ENCODE measurements around the gene AHDC1.
A peak's percentile ranks its signal among the peaks of the same experiment; 100 is the strongest.

Gene AHDC1

DNA sequence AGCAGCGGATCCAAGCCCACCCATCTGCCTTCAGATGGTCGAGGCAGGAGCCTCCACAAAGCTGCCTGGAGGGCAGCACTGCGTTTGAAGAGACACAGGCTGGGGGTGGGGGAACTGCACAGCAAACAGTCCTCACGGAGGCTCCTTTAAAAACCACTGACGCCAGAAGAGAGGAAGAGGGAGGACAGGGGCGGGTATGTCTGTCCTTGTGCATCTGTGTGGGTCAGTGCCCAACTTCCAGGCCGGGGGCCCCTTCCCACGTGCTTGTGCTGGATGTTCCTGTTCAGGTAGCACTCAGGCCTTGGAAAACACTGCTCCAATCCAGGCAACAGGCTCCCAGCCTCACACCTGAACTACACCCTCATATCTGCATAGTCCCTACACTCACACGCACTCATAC lies 7.7 kb downstream of the AHDC1 start:
- TF ChIP-seq, protein P1, sequence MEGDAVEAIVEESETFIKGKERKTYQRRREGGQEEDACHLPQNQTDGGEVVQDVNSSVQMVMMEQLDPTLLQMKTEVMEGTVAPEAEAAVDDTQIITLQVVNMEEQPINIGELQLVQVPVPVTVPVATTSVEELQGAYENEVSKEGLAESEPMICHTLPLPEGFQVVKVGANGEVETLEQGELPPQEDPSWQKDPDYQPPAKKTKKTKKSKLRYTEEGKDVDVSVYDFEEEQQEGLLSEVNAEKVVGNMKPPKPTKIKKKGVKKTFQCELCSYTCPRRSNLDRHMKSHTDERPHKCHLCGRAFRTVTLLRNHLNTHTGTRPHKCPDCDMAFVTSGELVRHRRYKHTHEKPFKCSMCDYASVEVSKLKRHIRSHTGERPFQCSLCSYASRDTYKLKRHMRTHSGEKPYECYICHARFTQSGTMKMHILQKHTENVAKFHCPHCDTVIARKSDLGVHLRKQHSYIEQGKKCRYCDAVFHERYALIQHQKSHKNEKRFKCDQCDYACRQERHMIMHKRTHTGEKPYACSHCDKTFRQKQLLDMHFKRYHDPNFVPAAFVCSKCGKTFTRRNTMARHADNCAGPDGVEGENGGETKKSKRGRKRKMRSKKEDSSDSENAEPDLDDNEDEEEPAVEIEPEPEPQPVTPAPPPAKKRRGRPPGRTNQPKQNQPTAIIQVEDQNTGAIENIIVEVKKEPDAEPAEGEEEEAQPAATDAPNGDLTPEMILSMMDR (IDR thresholded peaks at IDR 0.05) = no peak
- DNase-seq (ENCODE audit: low spot score) = no peak
- peak overlapping the region in 1 of 2 donors; percentile 63 for H3K27ac ChIP-seq
- H3K4me3 ChIP-seq = no peak overlapping the region

DNA sequence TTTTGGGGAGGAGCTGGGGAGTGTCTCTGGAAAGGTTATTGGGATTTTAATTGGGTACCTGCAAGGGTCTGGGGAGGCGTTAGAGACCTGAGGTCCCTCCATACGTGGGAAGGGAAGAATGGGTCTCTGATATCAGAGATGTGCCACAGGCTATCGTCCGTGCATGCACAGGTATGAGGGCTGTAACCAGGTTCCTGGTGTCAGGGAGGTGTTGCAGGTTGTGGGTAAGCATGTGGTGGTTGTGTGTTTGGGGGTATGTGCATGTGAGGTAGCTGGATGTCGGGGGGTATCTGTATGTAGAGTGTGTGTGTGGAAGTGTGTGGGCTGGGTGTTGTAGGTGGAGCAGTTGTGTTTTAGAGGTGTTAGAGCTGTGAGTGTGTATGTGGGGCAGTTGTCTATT lies 8.3 kb downstream of the AHDC1 start:
- TF ChIP-seq, protein P1 (IDR thresholded peaks at IDR 0.05) = no peak
- H3K27ac ChIP-seq = peak overlapping the region in 1 of 2 donors; percentile 63

DNA sequence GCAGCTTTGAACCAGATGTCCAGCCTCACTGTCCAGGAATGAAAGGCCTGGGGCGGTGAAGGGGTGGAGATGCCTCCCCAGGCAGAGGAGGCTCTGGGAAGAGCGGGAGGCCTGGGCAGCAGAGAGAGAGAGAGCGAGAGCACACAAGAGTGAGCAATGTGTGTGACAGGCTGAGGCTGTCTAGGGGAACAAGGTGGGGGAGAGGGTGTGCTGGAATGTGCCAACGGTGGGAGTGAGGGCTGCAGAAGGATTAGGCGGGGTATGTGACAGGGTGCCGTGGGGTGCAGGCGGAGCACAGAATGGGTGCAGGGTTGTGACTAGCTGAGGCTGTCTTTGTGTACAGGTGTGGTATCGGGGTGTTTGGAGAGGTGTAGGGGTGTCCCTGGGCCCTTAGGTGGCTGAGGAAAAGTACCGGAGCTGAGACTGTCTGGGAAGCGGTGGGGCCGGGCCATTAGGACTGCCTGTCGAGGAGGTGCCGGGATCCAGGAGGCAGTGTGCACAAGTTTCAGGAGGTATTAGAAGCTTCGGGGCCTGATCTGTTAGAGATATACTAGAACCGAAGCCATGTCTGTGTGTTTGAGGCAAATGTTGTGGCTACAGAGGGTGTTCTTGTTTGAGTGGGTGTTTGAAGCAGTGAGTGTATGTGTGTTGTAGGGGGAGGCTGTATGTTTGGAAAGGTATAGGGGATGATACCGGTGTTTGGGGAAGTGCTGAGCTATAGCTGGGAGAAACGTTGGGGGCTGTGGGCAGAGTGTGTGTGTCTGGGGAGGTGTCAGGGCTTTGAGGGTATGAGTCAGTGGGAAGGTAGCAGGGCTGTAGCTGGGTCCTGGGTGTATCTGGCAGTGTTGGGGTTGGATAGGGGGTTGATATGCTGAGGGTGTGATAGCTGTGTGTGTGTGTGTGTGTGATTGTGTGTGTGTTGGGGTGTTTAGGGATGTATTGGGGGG lies 9.1 kb downstream of the AHDC1 start:
- Histone ChIP-seq H3K27ac (peak overlapping the region in 1 of 2 donors; percentile 63), H3K4me3 (peak overlapping the region; percentile 21)
- DNase-seq (ENCODE audit: low spot score) = no peak
- TF ChIP-seq, protein P1 (IDR thresholded peaks at IDR 0.05) = no peak

More for the DNA sequence above, 8.3 kb downstream of the AHDC1 start:
- no peak for DNase-seq (ENCODE audit: low spot score)
- H3K4me3 ChIP-seq = no peak overlapping the region

DNA sequence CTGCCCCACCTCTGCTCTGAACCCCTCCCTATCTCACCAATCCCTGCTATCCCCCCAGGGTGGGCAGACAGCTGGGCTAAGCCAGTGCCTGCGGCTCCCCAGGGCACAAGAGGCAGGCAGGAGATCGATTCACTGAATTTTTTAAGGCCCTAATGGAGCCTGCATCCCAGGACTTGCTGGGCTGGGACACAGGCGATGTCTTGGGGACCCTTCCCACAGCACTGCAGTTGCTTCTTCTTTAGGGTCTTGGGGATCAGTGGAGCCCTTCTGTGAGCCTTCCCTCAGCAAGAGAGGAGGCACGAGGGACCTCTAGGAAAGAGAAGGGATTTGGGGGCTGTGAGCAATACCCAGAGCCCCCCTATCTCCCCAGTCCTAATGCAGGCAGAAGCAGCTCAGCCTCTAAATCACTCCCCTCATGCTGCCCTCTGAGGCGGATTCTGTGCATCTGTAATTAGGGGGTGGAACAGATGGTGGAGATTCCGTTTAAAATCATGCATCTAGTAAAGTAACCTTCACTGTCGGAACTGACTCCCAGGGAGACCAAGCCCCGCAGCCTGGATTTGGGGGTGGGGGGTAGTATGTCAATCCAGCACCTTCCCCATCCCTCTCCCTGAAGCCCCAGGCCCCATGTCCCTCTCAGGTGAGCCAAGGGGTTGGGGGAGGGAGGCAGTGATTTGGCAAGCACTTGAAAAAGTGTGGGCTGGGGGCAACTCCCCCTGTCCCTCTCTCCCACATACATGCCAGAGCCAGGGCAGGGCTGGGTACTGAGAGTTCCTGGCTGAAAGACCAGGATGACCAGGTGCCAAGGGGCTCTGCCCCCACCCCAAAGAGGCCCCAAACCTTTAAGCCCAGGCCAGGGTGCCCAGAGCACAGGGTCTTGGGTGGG lies 10.0 kb downstream of the AHDC1 start:
- no peak for DNase-seq (ENCODE audit: low spot score)
- TF ChIP-seq, protein P1 (IDR thresholded peaks at IDR 0.05) = no peak
- no peak overlapping the region for H3K4me3 ChIP-seq
- H3K27ac ChIP-seq = peak overlapping the region; percentile 40 to 88

DNA sequence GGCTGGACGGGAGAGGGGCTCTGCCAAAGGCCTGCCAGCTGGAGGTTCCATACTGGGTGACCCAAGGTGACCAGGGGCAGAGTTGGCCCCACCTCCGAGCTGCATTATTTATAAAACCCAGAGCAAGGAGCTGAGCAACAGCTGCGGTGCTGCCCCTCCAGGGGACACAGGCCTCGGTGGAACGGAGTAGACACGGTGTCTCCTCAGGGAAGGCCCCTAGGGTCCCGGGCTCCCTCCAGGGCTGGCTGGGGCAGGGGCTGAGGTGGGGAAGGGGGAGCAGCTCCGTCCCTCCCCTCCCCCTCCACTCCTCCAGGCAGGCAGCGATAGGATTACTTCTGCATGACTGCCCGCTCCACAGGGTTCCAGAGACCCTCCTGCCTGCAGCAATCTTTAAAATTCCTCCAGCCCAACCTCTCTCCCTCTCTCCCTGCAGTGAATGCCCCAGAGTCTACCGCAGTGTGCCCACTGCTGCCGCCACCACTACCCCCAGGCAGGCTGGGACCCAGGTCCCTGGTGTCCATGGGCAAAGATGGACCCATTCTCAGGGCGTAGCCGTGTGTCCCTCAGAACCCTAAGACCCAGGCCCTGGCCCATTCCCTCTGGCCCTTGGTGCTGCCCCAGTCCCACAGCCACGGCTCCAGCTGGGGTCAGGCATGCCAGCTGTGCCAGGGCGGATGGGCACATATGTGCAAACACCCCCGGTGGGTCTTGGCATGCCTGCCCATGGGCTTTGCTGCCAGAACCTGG lies 10.8 kb downstream of the AHDC1 start:
- DNase-seq (ENCODE audit: low spot score) = no peak
- TF ChIP-seq, protein P1 (IDR thresholded peaks at IDR 0.05) = no peak
- H3K4me3 ChIP-seq = peak overlapping the region; percentile 9
- peak overlapping the region; percentile 40 to 88 for H3K27ac ChIP-seq

DNA sequence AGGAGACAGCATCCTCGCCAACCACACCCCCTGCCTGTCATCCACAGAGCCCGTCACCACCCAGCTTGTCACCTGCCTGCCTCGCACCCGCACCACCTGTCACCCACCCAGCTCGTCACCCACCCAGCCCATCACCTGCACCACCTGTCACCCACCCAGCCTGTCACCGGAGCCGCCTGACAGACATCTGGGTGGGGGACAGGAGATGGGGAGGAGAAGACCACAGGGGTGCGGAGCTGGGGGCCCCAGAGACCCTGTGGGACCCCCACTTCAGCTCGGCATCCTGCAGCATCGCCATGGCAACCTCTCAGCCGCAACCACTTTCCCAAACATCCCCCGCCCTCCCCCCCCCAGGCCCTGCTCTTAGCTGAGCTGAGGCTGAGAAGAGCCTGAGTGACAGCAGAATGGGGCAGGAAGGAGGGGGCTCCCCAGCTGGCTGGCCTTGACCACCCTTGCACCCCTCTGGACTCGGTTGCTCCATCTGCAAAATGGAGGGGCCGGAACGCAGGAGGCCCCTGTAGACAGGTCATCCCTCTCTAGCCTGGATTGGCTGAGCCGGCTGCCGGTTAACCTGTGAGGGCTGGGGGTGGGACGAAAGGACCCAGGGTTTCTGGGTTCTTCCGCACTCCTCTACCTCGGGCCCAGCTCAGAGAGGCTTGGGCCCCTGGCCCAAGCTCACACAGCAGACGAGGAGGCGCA lies 11.6 kb downstream of the AHDC1 start:
- Histone ChIP-seq H3K27ac (peak overlapping the region; percentile 40 to 88), H3K4me3 (peak overlapping the region; percentile 9)
- no peak for DNase-seq (ENCODE audit: low spot score)
- TF ChIP-seq, protein P1 (IDR thresholded peaks at IDR 0.05) = no peak
